GM12878 (cell line): ENCODE data around the gene FGD4. TPM values are rescaled to one million over a fixed set of nuclear protein-coding genes. Genes with fewer than 3 reads are reported as not detected.

Experiments used
- ATAC-seq: fragments of 200-7000 bp; cut with Tn5 transposase; 3 replicates; pipeline ENCODE4 v1.9.1; 2020; ENCODE audit warnings: mild to moderate bottlenecking, moderate library complexity
- BruUV-seq: library from RNA; stranded (reverse); fragments of 400-500 nt; replicated peaks from 2 replicates; lab custom pipeline; 2021; lab: Mats Ljungman, UMichigan
- CTCF ChIA-PET: fragments of 300-600 bp; sonication (Branson Sonifier 250); formaldehyde crosslinking; extraction: SDS; loops from one replicate; lab custom pipeline; 2021; ENCODE audit warnings: inconsistent platforms; lab: Yijun Ruan, JAX
- POLR2A ChIA-PET: fragments of 350-600 bp; formaldehyde crosslinking; extraction: SDS; loops from one replicate; lab custom pipeline; 2021; ENCODE audit warnings: inconsistent platforms; lab: Charles Lee
- RAD21 ChIA-PET: fragments of 300-600 bp; sonication (Branson Sonifier 250); formaldehyde crosslinking; loops from one replicate; lab custom pipeline; 2023; ENCODE audit warnings: antibody characterized with exemption; ENCODE audit not compliant: unreplicated experiment; lab: Charles Lee
- SMC1A ChIA-PET: fragments of 300-600 bp; sonication (Branson Sonifier 250); formaldehyde crosslinking; loops from one replicate; lab custom pipeline; 2023; ENCODE audit not compliant: unreplicated experiment, uncharacterized antibody; lab: Charles Lee
- DNase-seq: peaks from one replicate; pipeline ENCODE4 v3.0.0-alpha.2; 2011; ENCODE audit warnings: low read depth, low spot score
- FAIRE-seq: peaks from 3 replicates; lab custom pipeline; 2011; peaks lifted over from hg19 to GRCh38; lab: Jason Lieb, UNC
- H2AFZ ChIP-seq: 2 replicates; pipeline ENCODE4 v1.6.0; 2011; ENCODE audit warnings: low read depth, low read length, control low read depth; ENCODE audit not compliant: control insufficient read depth
- H3K27ac ChIP-seq: 2 replicates; pipeline ENCODE4 v1.5.1; 2011; ENCODE audit warnings: control low read depth; ENCODE audit not compliant: control insufficient read depth, insufficient read depth
- H3K27me3 ChIP-seq, 2 experiments: replicated peaks in 1 of 2; 2 replicates each; pipeline versions ENCODE4 v1.6.0 to v1.6.1; 2011; ENCODE audit warnings: low read length in 1 of 2; ENCODE audit not compliant: control insufficient read depth in 2 of 2, insufficient read depth in 2 of 2
- H3K36me3 ChIP-seq, 2 experiments: 2 replicates each; pipeline ENCODE4 v1.5.1; 2011; ENCODE audit warnings: low read length in 1 of 2; ENCODE audit not compliant: control insufficient read depth in 2 of 2, insufficient read depth in 2 of 2
- H3K4me1 ChIP-seq: 2 replicates; pipeline ENCODE4 v1.6.1; 2011; ENCODE audit warnings: mild to moderate bottlenecking, low read length, moderate library complexity, mixed read lengths; ENCODE audit not compliant: control insufficient read depth, insufficient read depth
- H3K4me2 ChIP-seq: 2 replicates; pipeline ENCODE4 v1.6.0; 2011; ENCODE audit warnings: control low read depth; ENCODE audit not compliant: control insufficient read depth, insufficient read depth
- H3K4me3 ChIP-seq: fragments of 200-600 bp; sonication (generic); 2 replicates; pipeline ENCODE4 v1.5.1; 2016
- H3K79me2 ChIP-seq: 2 replicates; pipeline ENCODE4 v1.6.0; 2011; ENCODE audit warnings: low read length; ENCODE audit not compliant: control insufficient read depth, insufficient read depth
- H3K9ac ChIP-seq: 2 replicates; pipeline ENCODE4 v1.8.0; 2011; ENCODE audit warnings: low read length, control low read depth, mixed read lengths; ENCODE audit not compliant: control insufficient read depth, insufficient read depth
- H3K9me3 ChIP-seq: replicated peaks from 3 replicates; pipeline ENCODE4 v1.5.1; 2011; ENCODE audit warnings: mild to moderate bottlenecking, low read length; ENCODE audit not compliant: control insufficient read depth, insufficient read depth
- H4K20me1 ChIP-seq: 2 replicates; pipeline ENCODE4 v1.6.0; 2011; ENCODE audit not compliant: control insufficient read depth, insufficient read depth
- CBX3 ChIP-seq: fragments of 200-600 bp; sonication (generic); IDR thresholded peaks from 2 replicates; pipeline ENCODE4 v1.6.1; 2016; ENCODE audit warnings: low read depth, borderline replicate concordance
- CEBPB ChIP-seq, 2 experiments: fragments of 150-350 bp in 1 of 2; IDR thresholded peaks; 2 replicates each; pipeline ENCODE4 v1.6.1; 2012 to 2014; ENCODE audit warnings: low read depth in 2 of 2, low read length in 2 of 2, borderline replicate concordance in 1 of 2, inconsistent platforms in 1 of 2
- CHD4 ChIP-seq: fragments of 200-600 bp; sonication (generic); IDR thresholded peaks from 2 replicates; pipeline ENCODE4 v1.6.1; 2016; ENCODE audit warnings: mild to moderate bottlenecking
- FOS ChIP-seq: IDR thresholded peaks from 3 replicates; pipeline ENCODE4 v1.6.1; 2011; ENCODE audit warnings: borderline replicate concordance; ENCODE audit not compliant: insufficient read length; ENCODE audit errors: extremely low read depth
- NRF1 ChIP-seq: conservative IDR thresholded peaks from 2 replicates; pipeline ENCODE4 v1.6.1; 2011; ENCODE audit warnings: mild to moderate bottlenecking, low read depth, low read length, improper control_type of control experiment
- TBL1XR1 ChIP-seq: IDR thresholded peaks from 2 replicates; pipeline ENCODE4 v1.6.1; 2012; ENCODE audit warnings: low read depth, low read length, improper control_type of control experiment
- WGBS: methylation state at CpG from one replicate; pipeline ENCODE4 v1.1.6; 2016; ENCODE audit warnings: low lambda C conversion rate; ENCODE audit not compliant: insufficient replicate concordance, insufficient coverage; ENCODE audit errors: missing lambda C conversion rate; 5-methylcytosine and 5-hydroxymethylcytosine counted together
- in situ Hi-C: fragments of 300-500 bp; cut with MboI; formaldehyde crosslinking; loops from 9 replicates; pipeline ENCODE4 v1.14.3; 2018; ENCODE audit warnings: mixed read lengths
- intact Hi-C: fragments of 100-400 bp; cut with micrococcal nuclease; formaldehyde crosslinking; loops from one replicate; pipeline ENCODE4 v1.14.2; 2022; ENCODE audit not compliant: unreplicated experiment
- polyA plus RNA-seq, 11 experiments: library from polyadenylated mRNA; depleted of rRNA in 4 of 11; unstranded in 6 of 11; stranded (reverse) in 5 of 11; fragments of >200 nt; fragmentation: Nextera tagmentation in 4 of 11; fragmentation: Illumina TruSeq in 1 of 11; extraction: Ambion mirVana in 4 of 11; extraction: Trizol in 1 of 11; gene quantifications; 1 replicate in 1 of 11; 2 replicates in 10 of 11; pipeline versions ENCODE4 v1.2.1 to v1.2.3, GENCODE V29; 2011 to 2016; ENCODE audit warnings: inconsistent platforms in 2 of 11, missing spikeins in 2 of 11, low read depth in 1 of 11
- total RNA-seq, 4 experiments: library from RNA; depleted of rRNA in 3 of 4; stranded (reverse); fragments of >200 nt in 3 of 4; fragmentation: Illumina TruSeq in 1 of 4; extraction: Trizol in 1 of 4; gene quantifications; 2 replicates each; pipeline versions ENCODE4 v1.2.1 to v1.2.3, GENCODE V29; 2013 to 2021
- TF ChIP-seq, protein P1 (sequence below): IDR thresholded peaks from 2 replicates; pipeline ENCODE4 v1.6.1; 2011; ENCODE audit warnings: mild to moderate bottlenecking, low read depth, low read length, moderate library complexity; ENCODE audit not compliant: insufficient replicate concordance
- TF ChIP-seq, protein P2 (sequence below): IDR thresholded peaks from 2 replicates; pipeline ENCODE4 v1.6.1; 2011; ENCODE audit warnings: low read depth, low read length, improper control_type of control experiment, borderline replicate concordance

FGD4 gene
- total and polyA plus RNA-seq, 10 of the 15 experiments (the other 5 are each of a cell fraction or from before 2014, with no cell fraction given): 0.01 to 0.18 (median 0.08) TPM; not detected in 3

DNA sequence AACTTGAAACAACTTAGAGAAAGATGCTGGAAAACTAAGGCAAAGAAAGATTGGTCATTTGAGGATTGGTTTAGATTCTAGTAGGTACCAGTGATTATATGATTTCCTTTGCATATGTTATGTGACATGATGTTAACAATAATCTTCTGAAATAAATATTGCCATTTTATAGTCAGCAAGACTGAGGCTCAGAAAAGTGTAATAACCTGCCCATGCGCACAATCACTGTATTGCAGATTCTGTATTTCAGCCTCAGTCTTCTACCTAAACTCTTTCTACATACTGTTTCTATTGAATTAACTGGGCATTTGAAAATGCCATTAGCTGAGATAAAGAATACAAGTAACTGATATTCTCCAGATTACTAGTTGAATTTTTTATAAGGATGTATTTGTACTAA is 61.3 kb downstream of the FGD4 start (continued):
- TF ChIP-seq, protein P1, sequence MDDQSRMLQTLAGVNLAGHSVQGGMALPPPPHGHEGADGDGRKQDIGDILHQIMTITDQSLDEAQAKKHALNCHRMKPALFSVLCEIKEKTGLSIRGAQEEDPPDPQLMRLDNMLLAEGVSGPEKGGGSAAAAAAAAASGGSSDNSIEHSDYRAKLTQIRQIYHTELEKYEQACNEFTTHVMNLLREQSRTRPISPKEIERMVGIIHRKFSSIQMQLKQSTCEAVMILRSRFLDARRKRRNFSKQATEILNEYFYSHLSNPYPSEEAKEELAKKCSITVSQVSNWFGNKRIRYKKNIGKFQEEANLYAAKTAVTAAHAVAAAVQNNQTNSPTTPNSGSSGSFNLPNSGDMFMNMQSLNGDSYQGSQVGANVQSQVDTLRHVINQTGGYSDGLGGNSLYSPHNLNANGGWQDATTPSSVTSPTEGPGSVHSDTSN: no peak
- no peak for TF ChIP-seq CBX3
- TF ChIP-seq FOS: no peak
- TF ChIP-seq NRF1: no peak
- TF ChIP-seq CHD4: no peak
- TF ChIP-seq TBL1XR1: no peak
- TF ChIP-seq CEBPB (IDR thresholded peaks at IDR 0.05; ENCODE audit: borderline replicate concordance in 1 of 2, low read depth in 2 of 2, low read length in 2 of 2): no peak

DNA sequence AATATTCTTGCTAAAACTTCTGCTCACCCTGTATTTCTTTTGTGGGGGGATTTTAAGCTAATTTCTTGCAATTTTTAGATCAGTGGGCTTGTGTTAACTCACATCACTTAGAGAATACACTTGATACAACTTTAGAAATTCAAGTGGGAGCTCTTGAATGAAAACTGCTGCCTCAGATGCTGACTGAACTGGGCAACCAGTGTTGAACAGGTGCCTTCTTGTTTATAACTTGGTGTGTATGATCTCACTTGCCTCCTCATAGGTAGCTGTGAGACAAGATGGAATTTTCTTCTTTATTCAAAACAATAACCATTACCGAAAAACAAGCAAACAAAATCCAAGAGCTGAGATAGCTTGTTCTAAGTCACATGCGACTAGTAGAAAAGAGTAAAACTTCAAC is 63.5 kb downstream of the FGD4 start:
- Histone ChIP-seq H3K9me3 (no peaks in the 10 kb centered on the region), H2AFZ (no peak overlapping the region), H3K27me3 (no peaks in the 10 kb centered on the region), H3K4me3 (no peak overlapping the region), H3K9ac (no peak overlapping the region), H3K4me2 (no peak overlapping the region), H3K79me2 (no peaks in the 10 kb centered on the region), H4K20me1 (no peaks in the 10 kb centered on the region), H3K4me1 (no peaks in the 10 kb centered on the region), H3K36me3 (no peaks in the 10 kb centered on the region), H3K27ac (no peak overlapping the region)
- ChIA-PET SMC1A (interaction anchor here (1.0 kb wide), 1 partner anchor 292 kb away, joined by 3 read pairs; no protein-coding TSS in a partner anchor), POLR2A (interaction anchor here (0.5 kb wide), 1 partner anchor 88 kb away, joined by 7 read pairs; no protein-coding TSS in a partner anchor), CTCF (interaction anchor here (0.6 to 0.9 kb wide), 2 partner anchors 293 to 810 kb away, joined by 3 read pairs; partner anchors contain the start of gene YARS2), RAD21 (no interaction called here)
- TF ChIP-seq, protein P2, sequence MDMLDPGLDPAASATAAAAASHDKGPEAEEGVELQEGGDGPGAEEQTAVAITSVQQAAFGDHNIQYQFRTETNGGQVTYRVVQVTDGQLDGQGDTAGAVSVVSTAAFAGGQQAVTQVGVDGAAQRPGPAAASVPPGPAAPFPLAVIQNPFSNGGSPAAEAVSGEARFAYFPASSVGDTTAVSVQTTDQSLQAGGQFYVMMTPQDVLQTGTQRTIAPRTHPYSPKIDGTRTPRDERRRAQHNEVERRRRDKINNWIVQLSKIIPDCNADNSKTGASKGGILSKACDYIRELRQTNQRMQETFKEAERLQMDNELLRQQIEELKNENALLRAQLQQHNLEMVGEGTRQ: no peak
- ATAC-seq: no peak
- no peak for FAIRE-seq
- 64% methylated on average over 2 of the region's 2 CpGs for WGBS
- in situ Hi-C loops: no loop called here
- no peak for DNase-seq
- no TSS peak for BruUV-seq
- intact Hi-C loops: no loop called here
